ENCODE results near the gene BHMT. TPM values are rescaled to one million over a fixed set of nuclear protein-coding genes. Genes with fewer than 3 reads are reported as not detected.

BHMT gene
- total RNA-seq, 1 experiment from 2014 or later: 0.72 TPM

DNA sequence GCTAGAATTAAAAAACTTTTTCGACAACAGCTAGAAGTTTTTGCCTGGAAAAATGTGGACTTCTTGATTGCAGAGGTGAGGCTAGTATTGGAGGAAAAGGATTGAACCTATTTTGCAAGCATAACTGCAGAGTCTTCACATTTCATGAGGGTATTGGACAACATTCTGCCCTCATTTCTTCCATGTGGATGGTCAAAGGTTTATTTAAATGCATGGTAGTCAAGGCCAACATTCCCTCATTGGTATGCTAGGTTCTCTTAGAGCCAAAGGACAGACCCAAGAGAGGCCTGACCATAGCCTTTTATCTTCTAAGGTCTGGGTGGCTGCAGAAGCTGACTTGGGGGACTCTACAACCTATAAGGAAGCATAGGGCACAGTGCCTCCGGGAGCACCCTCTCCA is 30.8 kb upstream of the BHMT start:
- Mint-ChIP-seq H3K9me3 (no peaks in the 10 kb centered on the region), H3K4me3 (no peak overlapping the region), H3K36me3 (ENCODE audit: insufficient read depth in 1 of 3, low read depth in 3 of 3) (no peaks in the 10 kb centered on the region), H3K27me3 (ENCODE audit: low read depth) (no peaks in the 10 kb centered on the region), H3K4me1 (peaks cover 2 to 3% of the 10 kb centered on the region in 2 experiments; a peak in 1 of 4 replicates), H3K27ac (no peak overlapping the region)
- H3K27ac ChIP-seq (ENCODE audit: insufficient read length, low read depth, low read length): no peak overlapping the region
- no peak overlapping the region for H4K8ac ChIP-seq (replicated peaks; ENCODE audit: insufficient read length, low read depth, low read length)
- no peak overlapping the region for H3K14ac ChIP-seq (ENCODE audit: insufficient read depth, low read length)
- no peak overlapping the region for H3T11ph ChIP-seq (ENCODE audit: low read length)
- no peaks in the 10 kb centered on the region for H3K23me2 ChIP-seq (ENCODE audit: insufficient read length, low read depth, low read length, poor library complexity, severe bottlenecking)
- no CpG with 5 or more reads among the region's 2 CpGs for WGBS (ENCODE audit: extremely low coverage, insufficient read length, low lambda C conversion rate)
- H4K5ac ChIP-seq (ENCODE audit: insufficient read length, low read depth, low read length): no peak overlapping the region
- H4K20me1 ChIP-seq (ENCODE audit: control insufficient read depth, insufficient read depth, insufficient read length): no peaks in the 10 kb centered on the region
- no peak overlapping the region for H3K18ac ChIP-seq (ENCODE audit: insufficient read length, low read depth, low read length)
- H3K79me1 ChIP-seq (ENCODE audit: insufficient read depth, low read depth, low read length, poor library complexity, severe bottlenecking): no peaks in the 10 kb centered on the region
- H2AK5ac ChIP-seq (ENCODE audit: insufficient read length, low read length): no peak overlapping the region
- no peak overlapping the region for H3K4ac ChIP-seq (ENCODE audit: low read depth, low read length)
- no peak overlapping the region for H2AFZ ChIP-seq (ENCODE audit: low read length)
- H3K4me1 ChIP-seq (ENCODE audit: insufficient read depth, low read length): no peaks in the 10 kb centered on the region
- no peak overlapping the region for H2BK20ac ChIP-seq (ENCODE audit: low read depth, low read length, poor library complexity, severe bottlenecking)
- H2BK120ac ChIP-seq (ENCODE audit: low read depth, low read length, poor library complexity, severe bottlenecking): no peak overlapping the region
- no peak overlapping the region for H3K9ac ChIP-seq (ENCODE audit: extremely low read depth, insufficient read length, low read length)
- no peak overlapping the region for H3K56ac ChIP-seq (ENCODE audit: insufficient read length, low read depth, low read length)
- H2BK5ac ChIP-seq (ENCODE audit: insufficient read length, low read length): no peak overlapping the region
- H4K91ac ChIP-seq (ENCODE audit: insufficient read length, low read depth, low read length): no peak overlapping the region
- H3K23ac ChIP-seq (ENCODE audit: insufficient read length, low read depth, low read length): no peak overlapping the region
- no peak for DNase-seq
- H2BK15ac ChIP-seq (ENCODE audit: low read depth, low read length): no peak overlapping the region
- no peaks in the 10 kb centered on the region for H3K9me3 ChIP-seq (ENCODE audit: control insufficient read depth, low read depth, low read length)
- no peak overlapping the region for H2BK12ac ChIP-seq (ENCODE audit: insufficient read length, low read depth, low read length)
- no peaks in the 10 kb centered on the region for H3K79me2 ChIP-seq (ENCODE audit: insufficient read depth, low read length)
- no peaks in the 10 kb centered on the region for H3K27me3 ChIP-seq (ENCODE audit: insufficient read depth, low read length)
- no peak overlapping the region for H3K4me2 ChIP-seq (ENCODE audit: insufficient read depth, insufficient read length, low read length)
- TF ChIP-seq, protein P1, sequence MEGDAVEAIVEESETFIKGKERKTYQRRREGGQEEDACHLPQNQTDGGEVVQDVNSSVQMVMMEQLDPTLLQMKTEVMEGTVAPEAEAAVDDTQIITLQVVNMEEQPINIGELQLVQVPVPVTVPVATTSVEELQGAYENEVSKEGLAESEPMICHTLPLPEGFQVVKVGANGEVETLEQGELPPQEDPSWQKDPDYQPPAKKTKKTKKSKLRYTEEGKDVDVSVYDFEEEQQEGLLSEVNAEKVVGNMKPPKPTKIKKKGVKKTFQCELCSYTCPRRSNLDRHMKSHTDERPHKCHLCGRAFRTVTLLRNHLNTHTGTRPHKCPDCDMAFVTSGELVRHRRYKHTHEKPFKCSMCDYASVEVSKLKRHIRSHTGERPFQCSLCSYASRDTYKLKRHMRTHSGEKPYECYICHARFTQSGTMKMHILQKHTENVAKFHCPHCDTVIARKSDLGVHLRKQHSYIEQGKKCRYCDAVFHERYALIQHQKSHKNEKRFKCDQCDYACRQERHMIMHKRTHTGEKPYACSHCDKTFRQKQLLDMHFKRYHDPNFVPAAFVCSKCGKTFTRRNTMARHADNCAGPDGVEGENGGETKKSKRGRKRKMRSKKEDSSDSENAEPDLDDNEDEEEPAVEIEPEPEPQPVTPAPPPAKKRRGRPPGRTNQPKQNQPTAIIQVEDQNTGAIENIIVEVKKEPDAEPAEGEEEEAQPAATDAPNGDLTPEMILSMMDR (conservative IDR thresholded peaks at IDR 0.05): no peak
